GM12878 (cell line): Measurements from ENCODE around the gene NKAIN4. TPM values are rescaled to one million over a fixed set of nuclear protein-coding genes. Genes with fewer than 3 reads are reported as not detected.

ENCODE experiments used
- ATAC-seq: fragments of 200-7000 bp; cut with Tn5 transposase; 3 replicates; pipeline ENCODE4 v1.9.1; 2020; ENCODE audit warnings: mild to moderate bottlenecking, moderate library complexity
- BruUV-seq: library from RNA; stranded (reverse); fragments of 400-500 nt; replicated peaks from 2 replicates; lab custom pipeline; 2021; lab: Mats Ljungman, UMichigan
- CTCF ChIA-PET: fragments of 300-600 bp; sonication (Branson Sonifier 250); formaldehyde crosslinking; extraction: SDS; loops from one replicate; lab custom pipeline; 2021; ENCODE audit warnings: inconsistent platforms; lab: Yijun Ruan, JAX
- POLR2A ChIA-PET: fragments of 350-600 bp; formaldehyde crosslinking; extraction: SDS; loops from one replicate; lab custom pipeline; 2021; ENCODE audit warnings: inconsistent platforms; lab: Charles Lee
- RAD21 ChIA-PET: fragments of 300-600 bp; sonication (Branson Sonifier 250); formaldehyde crosslinking; loops from one replicate; lab custom pipeline; 2023; ENCODE audit warnings: antibody characterized with exemption; ENCODE audit not compliant: unreplicated experiment; lab: Charles Lee
- SMC1A ChIA-PET: fragments of 300-600 bp; sonication (Branson Sonifier 250); formaldehyde crosslinking; loops from one replicate; lab custom pipeline; 2023; ENCODE audit not compliant: unreplicated experiment, uncharacterized antibody; lab: Charles Lee
- DNase-seq: peaks from one replicate; pipeline ENCODE4 v3.0.0-alpha.2; 2011; ENCODE audit warnings: low read depth, low spot score
- FAIRE-seq: peaks from 3 replicates; lab custom pipeline; 2011; peaks lifted over from hg19 to GRCh38; lab: Jason Lieb, UNC
- H2AFZ ChIP-seq: 2 replicates; pipeline ENCODE4 v1.6.0; 2011; ENCODE audit warnings: low read depth, low read length, control low read depth; ENCODE audit not compliant: control insufficient read depth
- H3K27ac ChIP-seq: 2 replicates; pipeline ENCODE4 v1.5.1; 2011; ENCODE audit warnings: control low read depth; ENCODE audit not compliant: control insufficient read depth, insufficient read depth
- H3K27me3 ChIP-seq, 2 experiments: replicated peaks in 1 of 2; 2 replicates each; pipeline versions ENCODE4 v1.6.0 to v1.6.1; 2011; ENCODE audit warnings: low read length in 1 of 2; ENCODE audit not compliant: control insufficient read depth in 2 of 2, insufficient read depth in 2 of 2
- H3K36me3 ChIP-seq, 2 experiments: 2 replicates each; pipeline ENCODE4 v1.5.1; 2011; ENCODE audit warnings: low read length in 1 of 2; ENCODE audit not compliant: control insufficient read depth in 2 of 2, insufficient read depth in 2 of 2
- H3K4me1 ChIP-seq: 2 replicates; pipeline ENCODE4 v1.6.1; 2011; ENCODE audit warnings: mild to moderate bottlenecking, low read length, moderate library complexity, mixed read lengths; ENCODE audit not compliant: control insufficient read depth, insufficient read depth
- H3K4me2 ChIP-seq: 2 replicates; pipeline ENCODE4 v1.6.0; 2011; ENCODE audit warnings: control low read depth; ENCODE audit not compliant: control insufficient read depth, insufficient read depth
- H3K4me3 ChIP-seq: fragments of 200-600 bp; sonication (generic); 2 replicates; pipeline ENCODE4 v1.5.1; 2016
- H3K79me2 ChIP-seq: 2 replicates; pipeline ENCODE4 v1.6.0; 2011; ENCODE audit warnings: low read length; ENCODE audit not compliant: control insufficient read depth, insufficient read depth
- H3K9ac ChIP-seq: 2 replicates; pipeline ENCODE4 v1.8.0; 2011; ENCODE audit warnings: low read length, control low read depth, mixed read lengths; ENCODE audit not compliant: control insufficient read depth, insufficient read depth
- H3K9me3 ChIP-seq: replicated peaks from 3 replicates; pipeline ENCODE4 v1.5.1; 2011; ENCODE audit warnings: mild to moderate bottlenecking, low read length; ENCODE audit not compliant: control insufficient read depth, insufficient read depth
- H4K20me1 ChIP-seq: 2 replicates; pipeline ENCODE4 v1.6.0; 2011; ENCODE audit not compliant: control insufficient read depth, insufficient read depth
- MEF2A ChIP-seq: IDR thresholded peaks from 2 replicates; pipeline ENCODE4 v1.6.1; 2011; ENCODE audit warnings: low read depth, mild to moderate bottlenecking, low read length, moderate library complexity; ENCODE audit not compliant: insufficient read depth
- POLR2A ChIP-seq: IDR thresholded peaks from 2 replicates; pipeline ENCODE4 v1.6.1; 2011; ENCODE audit warnings: low read depth, mild to moderate bottlenecking, low read length
- WGBS: methylation state at CpG from one replicate; pipeline ENCODE4 v1.1.6; 2016; ENCODE audit warnings: low lambda C conversion rate; ENCODE audit not compliant: insufficient replicate concordance, insufficient coverage; ENCODE audit errors: missing lambda C conversion rate; 5-methylcytosine and 5-hydroxymethylcytosine counted together
- in situ Hi-C: fragments of 300-500 bp; cut with MboI; formaldehyde crosslinking; loops from 9 replicates; pipeline ENCODE4 v1.14.3; 2018; ENCODE audit warnings: mixed read lengths
- intact Hi-C: fragments of 100-400 bp; cut with micrococcal nuclease; formaldehyde crosslinking; loops from one replicate; pipeline ENCODE4 v1.14.2; 2022; ENCODE audit not compliant: unreplicated experiment
- polyA plus RNA-seq, 11 experiments: library from polyadenylated mRNA; depleted of rRNA in 4 of 11; unstranded in 6 of 11; stranded (reverse) in 5 of 11; fragments of >200 nt; fragmentation: Nextera tagmentation in 4 of 11; fragmentation: Illumina TruSeq in 1 of 11; extraction: Ambion mirVana in 4 of 11; extraction: Trizol in 1 of 11; gene quantifications; 1 replicate in 1 of 11; 2 replicates in 10 of 11; pipeline versions ENCODE4 v1.2.1 to v1.2.3, GENCODE V29; 2011 to 2016; ENCODE audit warnings: inconsistent platforms in 2 of 11, missing spikeins in 2 of 11, low read depth in 1 of 11
- total RNA-seq, 4 experiments: library from RNA; depleted of rRNA in 3 of 4; stranded (reverse); fragments of >200 nt in 3 of 4; fragmentation: Illumina TruSeq in 1 of 4; extraction: Trizol in 1 of 4; gene quantifications; 2 replicates each; pipeline versions ENCODE4 v1.2.1 to v1.2.3, GENCODE V29; 2013 to 2021
- TF ChIP-seq, protein P1 (sequence below): fragments of 150-350 bp; IDR thresholded peaks from 2 replicates; pipeline ENCODE4 v1.6.1; 2016; ENCODE audit warnings: low read depth, low read length
- TF ChIP-seq, protein P2 (sequence below): fragments of 450-650 bp; IDR thresholded peaks from 2 replicates; pipeline ENCODE4 v1.6.1; 2017; ENCODE audit warnings: mild to moderate bottlenecking

NKAIN4 gene
- total and polyA plus RNA-seq, 10 of the 15 experiments (the other 5 are each of a cell fraction or from before 2014, with no cell fraction given) = 0.11 TPM; not detected in 9

DNA sequence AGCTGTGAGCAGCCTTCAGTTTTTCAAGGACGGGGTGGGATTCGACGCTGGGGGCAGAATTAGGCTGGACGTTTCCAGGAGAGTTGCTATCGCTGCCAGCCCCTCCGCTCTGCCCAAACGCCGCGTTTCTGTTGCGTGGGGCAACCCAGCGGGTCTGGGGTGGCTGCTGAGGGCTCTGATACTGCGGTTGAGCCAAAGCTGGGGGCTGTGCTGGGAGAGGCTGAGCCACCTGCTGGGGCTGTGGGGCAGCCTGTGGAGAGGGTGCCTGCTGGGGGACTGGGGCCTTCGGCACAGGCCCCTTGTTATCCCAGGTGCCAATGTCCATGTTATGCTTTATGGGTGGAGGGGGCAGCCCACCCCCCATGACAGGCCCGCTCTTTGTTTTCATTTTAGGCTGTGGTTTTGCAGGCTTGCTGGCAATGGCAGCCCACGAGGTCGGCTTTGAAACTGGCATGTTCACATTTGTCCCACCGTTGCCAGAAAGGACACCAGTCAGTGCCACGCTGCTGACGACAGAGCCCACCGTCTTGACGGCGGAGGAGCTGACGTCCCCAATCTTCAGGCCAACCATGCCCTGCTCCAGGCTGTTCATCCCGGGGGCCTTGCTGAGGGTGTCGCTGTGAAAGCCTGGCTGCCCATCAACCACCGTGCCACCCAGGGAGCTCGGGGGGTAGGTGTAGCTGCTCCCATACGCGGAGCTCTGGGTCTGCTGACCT, 51.3 kb downstream of the NKAIN4 start:
- TF ChIP-seq, protein P1, sequence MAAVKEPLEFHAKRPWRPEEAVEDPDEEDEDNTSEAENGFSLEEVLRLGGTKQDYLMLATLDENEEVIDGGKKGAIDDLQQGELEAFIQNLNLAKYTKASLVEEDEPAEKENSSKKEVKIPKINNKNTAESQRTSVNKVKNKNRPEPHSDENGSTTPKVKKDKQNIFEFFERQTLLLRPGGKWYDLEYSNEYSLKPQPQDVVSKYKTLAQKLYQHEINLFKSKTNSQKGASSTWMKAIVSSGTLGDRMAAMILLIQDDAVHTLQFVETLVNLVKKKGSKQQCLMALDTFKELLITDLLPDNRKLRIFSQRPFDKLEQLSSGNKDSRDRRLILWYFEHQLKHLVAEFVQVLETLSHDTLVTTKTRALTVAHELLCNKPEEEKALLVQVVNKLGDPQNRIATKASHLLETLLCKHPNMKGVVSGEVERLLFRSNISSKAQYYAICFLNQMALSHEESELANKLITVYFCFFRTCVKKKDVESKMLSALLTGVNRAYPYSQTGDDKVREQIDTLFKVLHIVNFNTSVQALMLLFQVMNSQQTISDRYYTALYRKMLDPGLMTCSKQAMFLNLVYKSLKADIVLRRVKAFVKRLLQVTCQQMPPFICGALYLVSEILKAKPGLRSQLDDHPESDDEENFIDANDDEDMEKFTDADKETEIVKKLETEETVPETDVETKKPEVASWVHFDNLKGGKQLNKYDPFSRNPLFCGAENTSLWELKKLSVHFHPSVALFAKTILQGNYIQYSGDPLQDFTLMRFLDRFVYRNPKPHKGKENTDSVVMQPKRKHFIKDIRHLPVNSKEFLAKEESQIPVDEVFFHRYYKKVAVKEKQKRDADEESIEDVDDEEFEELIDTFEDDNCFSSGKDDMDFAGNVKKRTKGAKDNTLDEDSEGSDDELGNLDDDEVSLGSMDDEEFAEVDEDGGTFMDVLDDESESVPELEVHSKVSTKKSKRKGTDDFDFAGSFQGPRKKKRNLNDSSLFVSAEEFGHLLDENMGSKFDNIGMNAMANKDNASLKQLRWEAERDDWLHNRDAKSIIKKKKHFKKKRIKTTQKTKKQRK = no peak
- TF ChIP-seq MEF2A (no peak), POLR2A (0 out of 2 replicates have a peak, but pooled peaks have one; percentile 23)
- TF ChIP-seq, protein P2, sequence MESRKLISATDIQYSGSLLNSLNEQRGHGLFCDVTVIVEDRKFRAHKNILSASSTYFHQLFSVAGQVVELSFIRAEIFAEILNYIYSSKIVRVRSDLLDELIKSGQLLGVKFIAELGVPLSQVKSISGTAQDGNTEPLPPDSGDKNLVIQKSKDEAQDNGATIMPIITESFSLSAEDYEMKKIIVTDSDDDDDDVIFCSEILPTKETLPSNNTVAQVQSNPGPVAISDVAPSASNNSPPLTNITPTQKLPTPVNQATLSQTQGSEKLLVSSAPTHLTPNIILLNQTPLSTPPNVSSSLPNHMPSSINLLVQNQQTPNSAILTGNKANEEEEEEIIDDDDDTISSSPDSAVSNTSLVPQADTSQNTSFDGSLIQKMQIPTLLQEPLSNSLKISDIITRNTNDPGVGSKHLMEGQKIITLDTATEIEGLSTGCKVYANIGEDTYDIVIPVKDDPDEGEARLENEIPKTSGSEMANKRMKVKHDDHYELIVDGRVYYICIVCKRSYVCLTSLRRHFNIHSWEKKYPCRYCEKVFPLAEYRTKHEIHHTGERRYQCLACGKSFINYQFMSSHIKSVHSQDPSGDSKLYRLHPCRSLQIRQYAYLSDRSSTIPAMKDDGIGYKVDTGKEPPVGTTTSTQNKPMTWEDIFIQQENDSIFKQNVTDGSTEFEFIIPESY = no peak
- POLR2A ChIA-PET = no interaction called here
- Histone ChIP-seq H2AFZ (no peak overlapping the region), H3K36me3 (peaks cover 18 to 36% of the 10 kb centered on the region in 2 experiments), H3K9ac (no peak overlapping the region), H3K9me3 (no peaks in the 10 kb centered on the region), H4K20me1 (peaks cover 3% of the 10 kb centered on the region; the same call in 1 of the 2 replicates), H3K27me3 (no peaks in the 10 kb centered on the region), H3K4me1 (no peaks in the 10 kb centered on the region), H3K4me3 (no peak overlapping the region), H3K27ac (no peak overlapping the region), H3K4me2 (no peak overlapping the region), H3K79me2 (peaks cover 6% of the 10 kb centered on the region)
- DNase-seq (no peak), ATAC-seq (no peak), FAIRE-seq (no peak)
- CTCF ChIA-PET = interaction anchor here (1.2 kb wide), 1 partner anchor 12 kb away, joined by 8 read pairs; the partner anchor contains the start of gene YTHDF1
- RAD21 ChIA-PET = no interaction called here
- SMC1A ChIA-PET = no interaction called here
- WGBS = 94% methylated on average over 29 of the region's 29 CpGs
- in situ Hi-C loops (no loop called here), intact Hi-C loops (no loop called here)
- no TSS peak for BruUV-seq
